ENCODE data around the gene FUT4.
"Not testable (repeated sequence)": the region's sequence is repeated elsewhere in the genome, so short reads cannot be mapped to it uniquely, and the experiment has no call there.

Gene FUT4, protein sequence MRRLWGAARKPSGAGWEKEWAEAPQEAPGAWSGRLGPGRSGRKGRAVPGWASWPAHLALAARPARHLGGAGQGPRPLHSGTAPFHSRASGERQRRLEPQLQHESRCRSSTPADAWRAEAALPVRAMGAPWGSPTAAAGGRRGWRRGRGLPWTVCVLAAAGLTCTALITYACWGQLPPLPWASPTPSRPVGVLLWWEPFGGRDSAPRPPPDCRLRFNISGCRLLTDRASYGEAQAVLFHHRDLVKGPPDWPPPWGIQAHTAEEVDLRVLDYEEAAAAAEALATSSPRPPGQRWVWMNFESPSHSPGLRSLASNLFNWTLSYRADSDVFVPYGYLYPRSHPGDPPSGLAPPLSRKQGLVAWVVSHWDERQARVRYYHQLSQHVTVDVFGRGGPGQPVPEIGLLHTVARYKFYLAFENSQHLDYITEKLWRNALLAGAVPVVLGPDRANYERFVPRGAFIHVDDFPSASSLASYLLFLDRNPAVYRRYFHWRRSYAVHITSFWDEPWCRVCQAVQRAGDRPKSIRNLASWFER

DNA sequence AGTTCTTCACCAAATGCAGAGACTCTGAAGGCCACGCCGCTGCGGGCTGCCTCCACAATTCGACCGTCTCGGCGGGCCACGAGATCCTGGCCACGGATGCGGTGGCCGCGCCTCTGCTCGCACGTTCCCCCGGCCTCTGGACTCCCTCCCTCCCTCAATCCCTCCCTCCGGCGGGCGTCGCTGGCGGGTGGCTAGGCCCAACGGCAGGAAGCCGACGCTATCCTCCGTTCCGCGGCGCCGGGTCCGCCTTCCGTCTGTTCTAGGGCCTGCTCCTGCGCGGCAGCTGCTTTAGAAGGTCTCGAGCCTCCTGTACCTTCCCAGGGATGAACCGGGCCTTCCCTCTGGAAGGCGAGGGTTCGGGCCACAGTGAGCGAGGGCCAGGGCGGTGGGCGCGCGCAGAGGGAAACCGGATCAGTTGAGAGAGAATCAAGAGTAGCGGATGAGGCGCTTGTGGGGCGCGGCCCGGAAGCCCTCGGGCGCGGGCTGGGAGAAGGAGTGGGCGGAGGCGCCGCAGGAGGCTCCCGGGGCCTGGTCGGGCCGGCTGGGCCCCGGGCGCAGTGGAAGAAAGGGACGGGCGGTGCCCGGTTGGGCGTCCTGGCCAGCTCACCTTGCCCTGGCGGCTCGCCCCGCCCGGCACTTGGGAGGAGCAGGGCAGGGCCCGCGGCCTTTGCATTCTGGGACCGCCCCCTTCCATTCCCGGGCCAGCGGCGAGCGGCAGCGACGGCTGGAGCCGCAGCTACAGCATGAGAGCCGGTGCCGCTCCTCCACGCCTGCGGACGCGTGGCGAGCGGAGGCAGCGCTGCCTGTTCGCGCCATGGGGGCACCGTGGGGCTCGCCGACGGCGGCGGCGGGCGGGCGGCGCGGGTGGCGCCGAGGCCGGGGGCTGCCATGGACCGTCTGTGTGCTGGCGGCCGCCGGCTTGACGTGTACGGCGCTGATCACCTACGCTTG, at the start of gene FUT4:
FUT4 (plus strand) TSS at position 227 of the 951 bp plus-strand sequence; CDS start at position 440, 213 bp downstream.
- DNase-seq = peak; percentile 30

DNA sequence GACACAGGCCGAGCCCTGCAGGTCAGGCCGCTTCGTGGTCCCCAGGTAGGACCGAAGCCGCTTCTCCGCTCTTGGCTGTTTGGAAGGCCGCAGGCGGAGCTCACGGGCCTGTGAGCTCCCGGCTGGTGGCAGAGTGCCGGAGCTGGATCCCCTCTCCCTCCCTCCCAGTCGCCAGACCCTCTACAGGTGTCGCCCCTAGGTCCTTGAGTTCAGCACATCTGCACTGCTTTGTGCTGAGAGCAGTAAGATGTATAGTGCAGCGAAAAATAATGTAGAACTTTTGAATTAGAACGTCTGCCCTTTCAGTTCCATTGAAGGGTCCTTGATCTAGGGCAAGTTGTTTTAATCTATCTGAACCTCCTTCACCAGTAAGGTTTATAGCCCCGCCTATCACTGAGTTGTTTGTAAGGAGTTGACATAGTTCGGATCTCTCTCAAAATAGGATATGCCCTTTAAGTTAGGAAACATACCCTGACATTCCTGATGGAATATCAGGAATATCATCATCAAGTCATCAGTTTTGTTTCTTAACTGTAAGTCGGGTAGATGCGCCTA, 49.5 kb upstream of the FUT4 start:
- DNase-seq = no peak

DNA sequence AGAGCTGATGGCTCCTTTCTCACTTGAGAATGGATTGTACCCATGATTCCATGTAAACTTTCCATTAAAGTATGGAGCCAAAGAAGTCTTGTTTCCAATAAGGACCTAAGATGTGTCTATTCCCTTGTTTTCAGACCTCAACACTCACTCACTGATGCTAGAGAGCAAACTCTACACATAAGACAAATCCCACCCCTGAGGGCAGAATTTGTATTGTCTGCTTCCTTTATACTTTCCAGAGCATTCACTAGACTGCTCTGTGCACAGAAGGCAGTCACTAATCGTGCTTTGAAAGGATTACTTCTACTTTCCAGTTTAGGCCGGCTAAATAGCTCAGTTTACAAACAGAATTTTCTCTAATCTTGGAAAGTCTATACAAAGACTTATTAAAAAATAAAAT, 43.5 kb upstream of the FUT4 start:
- DNase-seq = no peak

DNA sequence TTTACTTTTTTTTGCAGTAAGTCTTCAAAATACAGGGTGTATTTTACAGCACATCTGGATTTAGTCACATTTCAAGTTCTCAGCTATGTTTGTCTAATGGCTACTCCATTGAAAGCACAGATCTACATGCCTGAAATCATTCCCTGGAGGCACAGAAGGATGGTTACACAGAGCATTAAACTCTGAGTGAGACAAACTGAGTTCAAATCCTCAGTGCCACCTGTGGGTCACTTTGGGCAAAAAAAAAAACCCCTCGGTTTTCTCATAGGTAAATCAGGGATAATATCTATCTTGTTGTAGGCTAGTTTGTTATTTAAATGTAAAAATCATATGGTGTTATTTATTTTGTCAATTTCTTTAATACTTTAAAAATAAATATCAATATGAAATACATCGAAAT, 42.2 kb upstream of the FUT4 start:
- DNase-seq = no peak

DNA sequence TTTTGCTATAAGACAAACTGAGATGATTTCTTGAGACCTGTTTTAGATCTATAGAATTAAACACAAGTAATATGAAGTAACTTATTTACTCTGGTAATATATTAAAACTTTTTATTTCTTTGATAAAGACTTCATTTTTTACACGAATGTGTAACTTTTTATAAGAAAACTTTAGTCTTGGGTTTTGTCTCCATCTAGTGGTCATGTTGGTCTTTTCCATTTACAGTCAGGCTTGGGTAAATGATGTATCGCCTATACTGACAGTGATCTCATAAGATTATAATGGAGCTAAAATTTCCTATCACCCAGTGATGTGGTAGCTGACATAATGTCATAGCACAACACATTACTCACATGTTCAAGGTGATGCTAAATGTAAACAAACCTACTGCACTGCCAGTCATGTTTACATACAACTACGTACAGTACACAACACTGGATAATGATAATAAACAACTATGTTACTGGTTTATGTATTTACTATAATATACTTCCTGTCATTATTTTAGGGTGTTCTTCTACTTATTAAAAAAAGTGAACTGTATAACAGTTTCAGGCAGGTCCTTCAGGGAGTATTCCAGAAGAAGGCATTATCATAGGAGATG, 38.9 kb upstream of the FUT4 start:
- DNase-seq = no peak

DNA sequence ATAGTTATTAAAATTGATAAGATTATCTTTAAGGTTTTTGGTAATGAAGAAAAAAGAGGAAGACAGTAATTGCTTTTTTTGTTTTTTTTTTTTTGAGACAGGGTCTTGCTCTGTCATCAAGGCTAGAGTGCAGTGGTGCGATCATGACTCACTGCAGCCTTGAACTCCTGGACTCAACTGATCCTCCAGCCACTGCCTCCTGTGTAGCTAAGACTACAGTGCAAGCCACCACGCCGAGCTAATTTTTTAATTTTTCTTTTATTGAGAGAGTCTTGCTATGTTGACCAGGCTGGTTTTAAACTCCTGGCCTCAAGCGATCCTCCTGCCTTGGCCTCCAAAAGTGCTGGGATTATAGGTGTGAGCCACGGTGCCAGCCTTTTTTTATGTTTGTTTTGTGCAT, 37.2 kb upstream of the FUT4 start:
- not testable (repeated sequence) for DNase-seq

DNA sequence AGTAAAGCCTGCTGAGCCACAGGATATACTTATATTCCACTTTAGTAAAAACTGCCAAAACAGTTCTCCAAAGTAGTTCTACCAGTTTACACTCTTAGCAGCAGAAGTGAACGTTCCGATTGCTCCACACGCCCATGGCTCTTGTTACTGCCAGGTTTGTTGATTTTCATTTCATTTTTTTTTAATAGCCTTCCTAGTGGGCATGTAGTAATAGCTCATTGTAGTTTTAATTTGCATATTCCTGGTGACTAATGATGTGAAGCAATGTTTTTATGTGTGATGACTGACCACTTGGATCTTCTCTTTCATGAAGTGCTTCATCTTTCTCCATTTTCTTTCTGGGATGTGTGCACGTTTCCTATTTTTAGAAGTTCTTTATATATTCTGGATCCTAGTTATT, 36.2 kb upstream of the FUT4 start:
- DNase-seq = no peak

DNA sequence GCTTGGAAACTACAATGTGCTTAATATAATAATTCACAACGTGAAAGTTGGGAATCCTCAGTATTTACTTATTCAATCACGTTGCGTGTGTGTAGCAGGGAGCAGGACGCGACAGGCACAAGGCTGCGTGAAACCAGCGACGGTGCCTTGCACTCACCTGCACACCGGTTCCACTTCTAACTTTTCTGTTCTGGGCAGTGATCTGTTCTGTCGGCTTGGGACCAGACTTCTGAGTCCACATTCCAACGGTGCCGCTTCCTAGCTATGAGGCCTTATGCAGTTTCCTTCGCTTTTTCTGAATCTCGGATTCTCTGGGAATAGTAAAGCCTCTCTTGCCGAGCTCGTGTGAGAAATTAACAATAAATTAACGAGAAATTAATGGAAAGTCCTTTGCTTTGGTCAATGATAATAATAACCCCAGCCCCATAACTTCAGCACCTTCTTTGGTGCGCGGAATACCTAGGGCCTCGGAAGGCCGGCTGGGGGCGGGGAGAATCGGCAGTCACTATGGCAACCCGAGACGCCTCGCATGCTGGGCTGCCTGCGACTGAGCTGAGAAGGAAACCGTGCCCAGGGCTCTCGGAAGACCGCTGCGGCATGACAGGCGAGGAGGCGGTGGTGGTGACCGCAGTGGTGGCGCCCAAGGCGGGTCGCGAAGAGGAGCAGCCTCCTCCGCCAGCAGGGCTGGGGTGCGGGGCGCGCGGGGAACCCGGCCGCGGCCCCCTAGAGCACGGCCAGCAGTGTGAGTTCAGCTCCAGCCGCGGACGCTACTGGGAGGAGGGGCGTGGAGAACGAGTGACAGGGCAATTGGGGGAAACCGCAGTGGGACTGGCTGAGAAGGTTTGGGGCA, 31.6 kb upstream of the FUT4 start, which contains the start of gene C11orf97:
C11orf97 (plus strand) TSS at position 530 of the 850 bp plus-strand sequence; CDS start at position 598, 68 bp downstream.
- no peak for DNase-seq

DNA sequence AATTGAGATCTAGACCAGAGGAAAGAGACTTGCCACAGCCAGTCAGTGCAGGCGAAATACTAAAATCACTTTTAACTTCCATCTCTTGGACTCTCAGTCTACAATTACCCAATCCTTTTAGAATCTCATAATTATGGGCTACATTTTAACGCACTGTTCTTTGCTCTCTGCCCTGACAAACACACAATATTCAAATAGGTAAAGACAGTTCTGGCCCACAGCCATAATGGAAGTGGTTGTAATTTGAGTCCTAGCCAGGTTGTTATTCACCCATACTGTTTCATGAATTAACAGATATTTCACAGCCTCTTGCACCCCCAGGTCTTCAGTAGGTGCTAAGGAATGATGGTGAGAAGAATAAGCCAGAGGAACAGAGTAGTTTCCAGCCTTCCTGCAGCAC, 30.6 kb upstream of the FUT4 start:
- DNase-seq = no peak

DNA sequence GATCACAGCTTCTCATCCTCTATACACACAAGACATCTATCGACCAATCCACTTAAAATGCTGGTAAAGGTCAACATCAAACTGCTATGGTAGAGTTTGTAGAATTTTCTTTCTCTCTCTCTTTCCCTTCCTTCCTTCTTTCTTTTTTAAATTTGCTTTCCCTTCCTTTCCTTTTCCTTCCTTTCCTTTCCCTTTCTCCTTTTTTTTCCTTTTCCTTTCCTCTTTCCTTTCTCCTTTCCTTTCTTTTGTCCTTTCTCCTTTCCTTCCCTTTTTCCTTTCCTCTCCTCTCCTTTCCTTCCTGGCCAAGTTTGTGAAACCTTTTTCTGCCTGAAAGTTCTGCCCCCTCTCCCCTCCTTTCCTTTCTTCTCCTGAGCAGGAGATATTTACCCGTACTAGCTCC, 28.3 kb upstream of the FUT4 start:
- DNase-seq = no peak

DNA sequence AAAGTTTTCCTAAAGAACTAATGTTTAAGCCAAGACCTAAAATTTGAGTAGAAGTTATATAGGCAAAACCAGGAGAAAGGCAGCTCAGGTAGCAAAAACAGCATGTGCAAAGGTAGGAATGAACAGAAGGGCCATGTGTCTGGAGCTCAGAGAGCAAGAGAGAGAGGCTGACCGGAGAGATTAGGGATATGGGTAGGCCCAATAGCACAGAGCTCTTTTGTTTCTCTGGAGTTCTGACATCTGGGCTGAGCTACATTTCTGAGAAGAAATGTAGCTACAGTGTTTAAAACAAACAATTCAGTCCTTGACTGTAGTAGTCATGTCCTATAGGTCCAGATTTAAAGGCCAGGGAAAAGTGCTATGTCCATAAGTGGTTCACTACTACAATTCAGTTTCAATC, 27.0 kb upstream of the FUT4 start:
- no peak for DNase-seq

DNA sequence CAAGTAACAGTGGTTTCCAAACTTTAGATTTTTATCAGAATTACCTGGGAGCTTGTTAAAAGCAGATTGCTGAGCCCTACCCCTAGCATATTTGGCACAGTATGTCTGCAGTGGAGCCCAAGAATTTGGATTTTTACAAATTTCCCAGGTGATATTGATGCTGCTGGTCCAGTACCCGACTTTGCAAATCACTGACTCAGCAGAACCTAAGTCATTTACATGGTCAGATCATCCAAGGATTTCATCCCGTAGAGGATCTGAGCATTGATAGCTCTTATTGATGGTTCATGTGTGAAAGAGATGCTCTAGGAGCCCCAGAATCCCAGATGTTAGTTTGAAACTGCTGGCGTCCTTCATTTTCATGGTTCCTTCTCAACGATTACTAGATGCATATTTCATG, 25.4 kb upstream of the FUT4 start:
- no peak for DNase-seq

DNA sequence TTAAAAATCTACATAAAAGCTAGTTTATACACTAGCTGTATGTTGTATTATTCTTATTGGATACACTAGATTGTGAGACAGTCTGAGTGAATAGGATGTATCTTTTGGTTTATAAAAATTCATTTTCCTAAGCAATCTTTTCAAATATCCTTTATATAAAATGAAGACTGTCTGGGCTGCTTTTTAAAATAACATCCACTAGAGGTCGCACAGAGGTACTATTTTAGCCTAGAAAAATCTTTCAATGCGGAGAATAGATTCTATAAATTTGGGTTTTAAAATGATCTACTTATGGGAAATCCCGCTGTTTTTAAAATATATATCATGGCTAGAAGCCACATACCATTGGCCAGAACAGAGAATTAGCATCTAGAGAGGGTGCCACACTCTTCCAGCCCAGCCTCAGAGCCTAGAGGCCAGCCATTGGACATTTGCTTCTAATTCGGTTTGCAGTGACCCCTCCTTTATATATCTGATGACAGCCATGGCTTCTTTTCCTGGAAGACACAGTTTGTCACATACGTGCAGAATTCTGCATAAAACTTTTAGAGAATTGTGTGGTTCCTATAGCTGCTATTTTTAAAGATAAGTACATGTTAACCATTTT, 24.1 kb upstream of the FUT4 start:
- no peak for DNase-seq

DNA sequence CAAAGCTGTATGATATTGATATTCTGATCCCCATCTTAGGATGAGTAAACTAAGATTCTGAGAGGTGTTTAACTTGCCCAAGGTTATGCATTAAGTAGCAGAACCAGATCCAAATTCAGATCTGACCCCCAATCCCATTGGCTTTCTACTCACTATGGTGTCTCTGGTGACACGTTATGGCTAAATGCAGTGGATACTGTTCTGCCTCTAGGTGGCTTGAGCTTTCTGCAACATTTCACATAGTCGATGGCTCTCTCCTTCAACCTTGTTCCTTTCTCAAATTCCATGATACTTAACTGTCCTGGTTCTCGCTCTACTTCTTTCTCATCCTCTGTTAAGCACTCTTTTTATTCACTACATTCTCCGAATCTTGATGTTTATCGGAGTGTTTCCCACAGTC, 22.0 kb upstream of the FUT4 start:
- no peak for DNase-seq

DNA sequence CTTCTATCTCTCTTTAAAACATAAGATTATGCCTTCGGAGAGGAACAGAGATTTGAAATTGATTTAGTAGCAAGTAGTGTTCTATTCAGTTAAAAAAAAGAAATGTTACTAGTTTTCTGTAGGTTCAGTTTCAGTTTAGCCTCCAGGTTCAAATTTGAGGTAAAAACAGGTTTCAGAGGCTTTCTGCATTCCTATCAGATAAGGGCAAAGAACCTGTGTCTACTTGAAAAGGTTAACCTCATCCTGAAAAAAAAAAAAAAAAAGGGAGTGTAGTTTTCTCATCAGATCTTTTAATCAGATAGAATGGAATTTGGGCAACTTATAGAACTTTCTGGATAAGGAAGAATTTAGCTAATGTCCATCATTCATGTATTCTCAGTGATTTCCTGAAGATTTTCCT, 19.4 kb upstream of the FUT4 start:
- no peak for DNase-seq

DNA sequence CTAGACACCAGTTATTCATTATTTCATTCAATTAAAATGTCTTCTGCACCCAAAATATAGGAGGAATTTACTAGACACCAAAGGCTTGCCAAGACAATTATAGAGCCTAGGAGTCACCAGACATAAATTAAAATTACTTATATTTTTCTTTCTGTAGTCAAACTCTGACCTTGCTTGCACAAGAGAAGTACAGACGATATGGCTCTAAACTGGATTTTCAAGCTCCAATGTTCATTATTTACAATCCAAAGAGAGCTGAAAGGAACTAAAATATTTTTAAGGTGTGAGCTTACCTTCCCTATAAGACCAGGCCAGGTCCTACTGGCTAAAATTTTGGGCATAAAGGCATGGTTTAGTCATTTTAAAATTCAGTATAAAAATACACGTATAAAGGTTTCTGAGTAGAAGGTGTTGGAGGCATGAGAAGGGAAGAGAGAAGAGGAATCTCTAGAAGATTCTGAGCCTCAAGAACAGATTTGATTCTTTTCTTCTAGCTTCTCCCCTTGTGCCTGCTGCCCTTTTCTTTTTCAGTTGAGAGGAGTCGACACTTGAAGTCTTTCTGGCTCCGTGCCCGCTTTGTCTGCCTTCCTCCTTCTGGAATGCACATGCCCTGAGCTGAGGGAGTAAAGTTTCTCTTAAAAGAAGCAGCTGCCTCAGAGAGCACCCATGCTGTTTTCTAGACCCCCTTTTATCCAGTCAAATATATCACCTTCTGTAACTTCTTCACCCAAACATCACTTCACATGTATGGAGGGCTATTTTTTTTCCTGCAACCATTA, 18.0 kb upstream of the FUT4 start:
- DNase-seq = peak; percentile 34

DNA sequence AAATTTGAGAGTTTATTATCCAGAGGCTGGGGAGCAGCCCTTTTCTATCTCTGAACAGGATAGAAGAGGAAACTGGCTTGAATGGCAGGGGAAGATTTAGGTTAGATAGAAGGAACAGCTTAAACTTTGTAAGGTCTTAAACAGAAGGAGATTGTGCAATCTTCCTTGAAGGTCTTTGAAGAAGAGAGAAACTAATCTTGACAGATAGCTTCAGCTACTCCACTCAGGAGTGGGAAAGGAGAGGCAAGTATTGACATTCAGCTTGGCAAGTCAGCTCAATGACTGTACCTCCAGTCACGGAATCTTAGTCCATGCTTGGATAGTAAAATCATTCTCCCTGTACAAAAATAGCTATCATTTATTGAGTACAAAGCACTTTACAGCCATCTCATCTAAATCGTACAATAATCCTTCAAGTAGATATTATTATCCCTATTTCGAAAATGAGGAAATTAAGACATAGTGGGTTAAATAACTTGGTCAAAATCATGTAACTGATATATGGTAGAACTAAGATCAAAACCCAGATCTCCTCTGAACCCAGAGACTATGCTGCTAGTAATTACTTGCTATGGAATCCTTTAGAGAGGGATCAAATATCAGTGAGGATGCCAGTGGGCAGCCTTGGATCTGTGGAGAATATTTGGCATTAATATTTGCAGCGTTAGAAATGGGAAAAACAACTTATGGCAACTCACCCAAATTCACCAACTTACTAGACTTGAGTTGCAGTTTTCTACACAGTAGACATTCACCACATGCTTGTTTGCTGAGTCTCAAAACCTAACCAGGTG, 16.9 kb upstream of the FUT4 start:
- DNase-seq = no peak

DNA sequence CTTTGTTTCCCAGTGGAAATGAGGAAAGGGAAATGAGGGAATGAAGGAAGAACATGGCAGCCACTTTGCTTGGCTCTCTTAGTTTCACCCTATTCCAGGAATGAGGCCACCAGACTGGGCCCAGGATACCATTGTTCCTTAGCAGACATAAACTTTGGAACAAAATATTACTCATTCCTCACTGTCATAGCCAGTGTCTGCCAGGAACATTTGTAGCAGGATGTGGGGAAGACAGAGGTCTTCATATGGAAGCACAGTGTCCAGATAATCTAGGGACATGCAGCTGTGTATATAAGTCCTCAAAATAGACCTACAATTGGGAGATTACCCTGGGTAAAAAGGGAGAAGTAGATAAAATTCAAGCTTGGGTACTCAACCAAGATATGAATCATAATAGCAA, 15.2 kb upstream of the FUT4 start:
- DNase-seq = no peak

DNA sequence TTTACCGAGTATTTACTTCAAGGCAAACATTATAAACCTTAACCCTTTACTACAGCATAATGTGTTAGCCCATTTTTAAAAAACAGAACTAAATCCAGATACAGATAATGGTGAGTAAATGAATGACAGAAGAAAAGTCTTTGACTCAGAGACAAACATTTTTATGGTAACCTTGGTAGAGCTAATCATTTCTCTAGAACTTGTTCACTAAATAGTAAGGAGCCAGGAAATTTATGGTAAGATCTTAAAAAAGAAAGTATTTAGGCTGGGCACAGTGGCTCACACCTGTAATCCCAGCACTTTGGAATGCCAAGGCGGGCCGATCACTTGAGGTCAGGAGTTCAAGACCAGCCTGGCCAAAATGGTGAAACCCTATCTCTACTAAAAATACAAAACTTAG, 11.5 kb upstream of the FUT4 start:
- no peak for DNase-seq

DNA sequence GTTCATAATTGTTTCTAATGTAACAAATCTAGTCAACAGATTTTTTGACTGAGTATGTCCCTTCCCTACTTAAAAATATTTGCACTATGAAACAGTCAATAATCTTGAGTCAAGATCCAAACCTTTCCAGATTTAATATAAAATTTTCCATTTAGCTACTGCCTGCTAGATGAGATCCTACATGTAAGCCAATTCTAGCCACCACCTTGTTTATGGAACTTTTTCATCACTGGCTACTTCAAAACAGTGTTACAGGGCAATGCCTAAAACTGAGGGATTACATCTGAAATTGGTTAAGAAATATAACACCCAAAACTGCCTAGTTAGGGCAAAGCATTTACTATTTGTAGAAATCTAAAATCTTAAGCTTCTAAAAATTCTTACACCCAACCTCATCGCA, 10.5 kb upstream of the FUT4 start:
- DNase-seq = no peak

Measured in NCI-H524 treated with DMSO at 0.1 percent for 48 hours (cell line).